ENCODE measurements around the gene DDX31. TPM values are rescaled to one million over a fixed set of nuclear protein-coding genes. Genes with fewer than 3 reads are reported as not detected.

Gene DDX31
- total and polyA plus RNA-seq, 9 donors: 9.7 to 19.6 (median 14.1) TPM

GRCh38 chr9:132634327-132634726 lies 35.5 kb downstream of the DDX31 start:
- no peaks in the 10 kb centered on the region for H3K4me1 ChIP-seq (ENCODE audit: insufficient read depth)
- H3K9me3 ChIP-seq: no peaks in the 10 kb centered on the region
- no peak overlapping the region for H3K27ac ChIP-seq
- no peak overlapping the region for H3K4me3 ChIP-seq
- WGBS, 3 donors: 93 to 99% (median 95%) methylated on average over 3 of the region's 3 CpGs
- DNase-seq: no peak
- peaks cover 4% of the 10 kb centered on the region for H3K36me3 ChIP-seq
- TF ChIP-seq EP300 (IDR thresholded peaks at IDR 0.05) (no peak), POLR2A (IDR thresholded peaks at IDR 0.05) (no peak), CTCF (IDR thresholded peaks at IDR 0.05) (no peak)
- H3K27me3 ChIP-seq: no peaks in the 10 kb centered on the region
- intact Hi-C loops (cut with DNase I): no loop called here

- Histone ChIP-seq H3K9me3 (no peaks in the 10 kb centered on the region), H3K4me1 (ENCODE audit: insufficient read depth) (no peaks in the 10 kb centered on the region), H3K27ac (no peak overlapping the region), H3K27me3 (no peaks in the 10 kb centered on the region), H3K36me3 (peaks cover 4% of the 10 kb centered on the region), H3K4me3 (no peak overlapping the region)
- intact Hi-C loops (cut with DNase I): no loop called here
- WGBS, 3 donors: 82 to 90% (median 84%) methylated on average over 7 of the region's 7 CpGs
- no peak for DNase-seq
- TF ChIP-seq POLR2A (IDR thresholded peaks at IDR 0.05) (no peak), CTCF (IDR thresholded peaks at IDR 0.05) (no peak), EP300 (IDR thresholded peaks at IDR 0.05) (no peak)
These were observed 37.2 kb downstream of the DDX31 start for GRCh38 chr9:132632413-132633129.

DNA sequence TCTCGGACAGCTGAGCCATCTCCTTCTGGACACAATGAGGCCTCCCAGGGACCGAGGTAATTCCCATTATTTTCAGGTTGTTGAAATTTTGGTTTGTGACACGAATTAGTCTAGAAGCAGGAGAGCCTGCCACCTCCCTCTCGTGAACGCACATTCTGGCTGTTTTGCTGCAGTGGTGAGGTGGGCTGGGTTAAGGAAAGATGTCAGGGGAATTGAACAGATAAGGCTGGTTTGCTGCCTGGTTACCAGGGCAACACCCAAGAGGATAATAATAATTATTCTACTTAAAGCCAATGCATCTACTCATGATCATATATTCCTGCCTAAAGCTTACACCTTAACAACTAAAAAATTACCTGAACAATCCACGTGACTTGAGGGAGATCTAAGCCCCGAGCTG lies 38.1 kb downstream of the DDX31 start:
- H3K9me3 ChIP-seq: no peaks in the 10 kb centered on the region
- no peaks in the 10 kb centered on the region for H3K27me3 ChIP-seq
- TF ChIP-seq POLR2A (IDR thresholded peaks at IDR 0.05) (no peak), CTCF (IDR thresholded peaks at IDR 0.05) (no peak), EP300 (IDR thresholded peaks at IDR 0.05) (no peak)
- no peak overlapping the region for H3K4me3 ChIP-seq
- H3K4me1 ChIP-seq (ENCODE audit: insufficient read depth): no peaks in the 10 kb centered on the region
- 72 to 85% (median 73%) methylated on average over 7 of the region's 7 CpGs for WGBS, 3 donors
- H3K27ac ChIP-seq: no peak overlapping the region
- H3K36me3 ChIP-seq: peaks cover 4% of the 10 kb centered on the region
- intact Hi-C loops (cut with DNase I): no loop called here
- no peak for DNase-seq

GRCh38 chr9:132631280-132631679 lies 38.5 kb downstream of the DDX31 start:
- intact Hi-C loops (cut with DNase I): no loop called here

More at GRCh38 chr9:132631280-132631679, 38.5 kb downstream of the DDX31 start:
- WGBS, 3 donors: 87 to 93% (median 91%) methylated on average over 5 of the region's 5 CpGs
- Histone ChIP-seq H3K27ac (no peak overlapping the region), H3K27me3 (no peaks in the 10 kb centered on the region), H3K4me1 (ENCODE audit: insufficient read depth) (no peaks in the 10 kb centered on the region), H3K4me3 (no peak overlapping the region), H3K36me3 (peaks cover 4% of the 10 kb centered on the region), H3K9me3 (no peaks in the 10 kb centered on the region)
- DNase-seq: no peak
- TF ChIP-seq EP300 (IDR thresholded peaks at IDR 0.05) (no peak), CTCF (IDR thresholded peaks at IDR 0.05) (no peak), POLR2A (IDR thresholded peaks at IDR 0.05) (no peak)
